Right atrium auricular region (tissue), 2 donors: Measurements from ENCODE around the gene HAUS1. TPM values are rescaled to one million over a fixed set of nuclear protein-coding genes. Genes with fewer than 3 reads are reported as not detected.

ENCODE experiments used
- DNase-seq: peaks from one replicate; pipeline ENCODE4 v3.0.0-alpha.2; 2019; ENCODE audit warnings: low spot score
- H3K27ac ChIP-seq, 2 donors: fragments of 200-600 bp; sonication (generic); 1 replicate in 1 of 2; 2 replicates in 1 of 2; pipeline ENCODE4 v1.5.1; 2016 to 2019
- H3K27me3 ChIP-seq, 2 donors: fragments of 200-600 bp; sonication (generic); one replicate each; pipeline versions ENCODE4 v1.5.1 to v1.6.0; 2017 to 2019
- H3K36me3 ChIP-seq: fragments of 200-600 bp; sonication (generic); one replicate; pipeline ENCODE4 v1.5.1; 2016
- H3K4me1 ChIP-seq, 2 donors: fragments of 200-600 bp; sonication (generic); one replicate each; pipeline versions ENCODE4 v1.5.1 to v1.6.0; 2017 to 2019
- H3K4me3 ChIP-seq, 2 donors: fragments of 200-600 bp; sonication (generic); 1 replicate in 1 of 2; 2 replicates in 1 of 2; pipeline ENCODE4 v1.5.1; 2017 to 2019; ENCODE audit warnings: mild to moderate bottlenecking in 1 of 2, moderate library complexity in 1 of 2
- H3K9me3 ChIP-seq, 2 donors: fragments of 200-600 bp; sonication (generic); one replicate each; pipeline ENCODE4 v1.5.1; 2019
- CTCF ChIP-seq, 2 donors: fragments of 200-600 bp; sonication (generic); IDR thresholded peaks; one replicate each; pipeline ENCODE4 v1.5.1; 2019; ENCODE audit warnings: antibody characterized with exemption in 2 of 2
- total RNA-seq, 2 donors: library from RNA; depleted of rRNA; stranded (reverse); fragments of >200 nt; gene quantifications; one replicate each; pipeline ENCODE4 v1.1.0, GENCODE V29; 2016

HAUS1 gene
- total RNA-seq: 10 to 100 TPM; 12.5 to 16.8 TPM

- Histone ChIP-seq H3K4me3 (peak within 1 kb of the TSS; percentile 62 to 87), H3K27ac (peak within 1 kb of the TSS; percentile 73 to 84), H3K27me3 (no peaks in the 10 kb centered on the region), H3K36me3 (no peaks in the 10 kb centered on the region), H3K4me1 (peaks cover 0 to 9% of the 10 kb centered on the region in 2 donors), H3K9me3 (no peaks in the 10 kb centered on the region)
- no peak for TF ChIP-seq CTCF (IDR thresholded peaks at IDR 0.05)
- peak; percentile 94 for DNase-seq
These were observed at the start of gene HAUS1 for GRCh38 chr18:46104128-46104911. Gene HAUS1 (plus strand): TSS chr18:46104385. CDS start chr18:46104412, 27 bp downstream.

- no peak overlapping the region for H3K27ac ChIP-seq
- no peaks in the 10 kb centered on the region for H3K36me3 ChIP-seq
These were observed 49.0 kb upstream of the HAUS1 start for GRCh38 chr18:46054956-46055837.

GRCh38 chr18:46055838-46056230 lies 48.4 kb upstream of the HAUS1 start:
- Histone ChIP-seq H3K27me3 (no peaks in the 10 kb centered on the region), H3K4me3 (no peak overlapping the region), H3K36me3 (no peaks in the 10 kb centered on the region), H3K27ac (no peak overlapping the region), H3K9me3 (no peaks in the 10 kb centered on the region), H3K4me1 (no peaks in the 10 kb centered on the region)
- DNase-seq: no peak
- no peak for TF ChIP-seq CTCF (IDR thresholded peaks at IDR 0.05)

More at GRCh38 chr18:46054956-46055837, 49.0 kb upstream of the HAUS1 start:
- Histone ChIP-seq H3K4me1 (no peaks in the 10 kb centered on the region), H3K4me3 (no peak overlapping the region), H3K27me3 (no peaks in the 10 kb centered on the region), H3K9me3 (no peaks in the 10 kb centered on the region)
- TF ChIP-seq CTCF (IDR thresholded peaks at IDR 0.05): no peak
- DNase-seq: no peak

- H3K27ac ChIP-seq: no peak overlapping the region
- H3K4me1 ChIP-seq: no peaks in the 10 kb centered on the region
- peak; percentile 55 for DNase-seq
- no peak overlapping the region for H3K4me3 ChIP-seq
- TF ChIP-seq CTCF (IDR thresholded peaks at IDR 0.05): no peak
- no peaks in the 10 kb centered on the region for H3K27me3 ChIP-seq
- H3K36me3 ChIP-seq: no peaks in the 10 kb centered on the region
- no peaks in the 10 kb centered on the region for H3K9me3 ChIP-seq
These were observed 43.8 kb upstream of the HAUS1 start for GRCh38 chr18:46060359-46060841.

GRCh38 chr18:46061387-46061786 lies 42.8 kb upstream of the HAUS1 start:
- Histone ChIP-seq H3K27me3 (no peaks in the 10 kb centered on the region), H3K36me3 (no peaks in the 10 kb centered on the region), H3K9me3 (no peaks in the 10 kb centered on the region), H3K4me1 (no peaks in the 10 kb centered on the region), H3K27ac (no peak overlapping the region), H3K4me3 (no peak overlapping the region)
- no peak for TF ChIP-seq CTCF (IDR thresholded peaks at IDR 0.05)
- DNase-seq: peak; percentile 52
